ENCODE data around the gene C7orf25.

C7orf25 gene

GRCh38 chr7:42869131-42870020, 42.5 kb downstream of the C7orf25 start:
- peaks cover 9% of the 10 kb centered on the region; the same call in 1 of the 2 replicates for H3K27me3 ChIP-seq (ENCODE audit: control insufficient read depth, low read length)
- H3K9me2 ChIP-seq (replicated peaks; ENCODE audit: control insufficient read depth, low read length) = no peaks in the 10 kb centered on the region
- H3K4me3 ChIP-seq (ENCODE audit: low read length) = no peak overlapping the region
- H3K27ac ChIP-seq (ENCODE audit: low read depth, low read length) = no peak overlapping the region
- H3K79me2 ChIP-seq (ENCODE audit: control insufficient read depth, low read length) = no peaks in the 10 kb centered on the region
- H3F3A ChIP-seq (ENCODE audit: control insufficient read depth, insufficient read depth) = no peaks in the 10 kb centered on the region
- no peak for TF ChIP-seq CTCF (IDR thresholded peaks at IDR 0.05; ENCODE audit: low read depth, low read length, poor library complexity, severe bottlenecking)
- TF ChIP-seq EZH2phosphoT487 (IDR thresholded peaks at IDR 0.05; ENCODE audit: borderline replicate concordance, low read length) = no peak
- H3K9me3 ChIP-seq (ENCODE audit: control insufficient read depth, insufficient read depth, low read length) = 0 out of 2 replicates have a peak, but pooled peaks cover 5% of the 10 kb centered on the region
- H3K4me1 ChIP-seq (ENCODE audit: control insufficient read depth, low read length) = no peaks in the 10 kb centered on the region
- H4K20me1 ChIP-seq (ENCODE audit: control insufficient read depth, insufficient read depth, low read depth, low read length) = no peaks in the 10 kb centered on the region
- no peaks in the 10 kb centered on the region for H3K36me3 ChIP-seq (ENCODE audit: control insufficient read depth, low read length)
- H3K4me2 ChIP-seq (ENCODE audit: low read length) = no peak overlapping the region

- no peak for TF ChIP-seq EZH2phosphoT487 (IDR thresholded peaks at IDR 0.05; ENCODE audit: borderline replicate concordance, low read length)
- no peak for TF ChIP-seq CTCF (IDR thresholded peaks at IDR 0.05; ENCODE audit: low read depth, low read length, poor library complexity, severe bottlenecking)
- no peaks in the 10 kb centered on the region for H3F3A ChIP-seq (ENCODE audit: control insufficient read depth, insufficient read depth)
- H3K9me2 ChIP-seq (replicated peaks; ENCODE audit: control insufficient read depth, low read length) = no peaks in the 10 kb centered on the region
- no peaks in the 10 kb centered on the region for H3K4me1 ChIP-seq (ENCODE audit: control insufficient read depth, low read length)
- no peaks in the 10 kb centered on the region for H4K20me1 ChIP-seq (ENCODE audit: control insufficient read depth, insufficient read depth, low read depth, low read length)
- H3K79me2 ChIP-seq (ENCODE audit: control insufficient read depth, low read length) = no peaks in the 10 kb centered on the region
- no peak overlapping the region for H3K4me2 ChIP-seq (ENCODE audit: low read length)
- H3K27ac ChIP-seq (ENCODE audit: low read depth, low read length) = no peak overlapping the region
- H3K9me3 ChIP-seq (ENCODE audit: control insufficient read depth, insufficient read depth, low read length) = 0 out of 2 replicates have a peak, but pooled peaks cover 5% of the 10 kb centered on the region
- H3K4me3 ChIP-seq (ENCODE audit: low read length) = no peak overlapping the region
- H3K36me3 ChIP-seq (ENCODE audit: control insufficient read depth, low read length) = no peaks in the 10 kb centered on the region
- H3K27me3 ChIP-seq (ENCODE audit: control insufficient read depth, low read length) = peaks cover 9% of the 10 kb centered on the region; the same call in 1 of the 2 replicates
Observed at GRCh38 chr7:42868480-42868879, 43.4 kb downstream of the C7orf25 start.
